ENCODE data around the gene RAB3IP.
"Not testable (repeated sequence)": the region's sequence is repeated elsewhere in the genome, so short reads cannot be mapped to it uniquely, and the experiment has no call there.

Gene RAB3IP

DNA sequence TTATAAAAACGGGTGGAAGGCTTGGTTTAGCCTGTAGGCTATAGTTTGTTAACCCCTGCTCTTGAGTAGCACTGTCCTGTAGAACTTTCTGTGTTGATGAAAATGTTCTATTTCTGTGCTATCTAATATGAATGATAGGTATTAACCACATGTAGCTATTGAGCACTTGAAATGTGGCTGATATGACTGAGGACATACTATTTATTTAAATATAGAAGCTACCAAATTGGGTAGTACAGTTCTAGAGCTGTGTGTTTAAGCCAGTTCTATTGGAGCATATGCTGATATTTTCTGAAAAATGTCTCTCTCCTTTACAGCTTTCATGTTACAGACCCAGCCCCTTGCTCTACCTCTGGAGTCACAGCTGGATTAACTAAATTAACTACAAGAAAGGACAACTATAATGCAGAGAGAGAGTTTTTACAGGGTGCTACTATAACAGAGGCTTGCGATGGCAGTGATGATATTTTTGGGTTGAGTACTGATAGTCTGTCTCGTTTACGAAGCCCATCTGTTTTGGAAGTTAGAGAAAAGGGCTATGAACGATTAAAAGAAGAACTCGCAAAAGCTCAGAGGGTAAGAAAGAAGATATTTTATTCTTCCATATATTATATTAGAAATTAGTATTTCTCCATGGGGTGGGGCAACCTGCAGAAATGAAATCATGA lies 17.6 kb downstream of the RAB3IP start:
- DNase-seq (ENCODE audit: low read depth) = no peak

DNA sequence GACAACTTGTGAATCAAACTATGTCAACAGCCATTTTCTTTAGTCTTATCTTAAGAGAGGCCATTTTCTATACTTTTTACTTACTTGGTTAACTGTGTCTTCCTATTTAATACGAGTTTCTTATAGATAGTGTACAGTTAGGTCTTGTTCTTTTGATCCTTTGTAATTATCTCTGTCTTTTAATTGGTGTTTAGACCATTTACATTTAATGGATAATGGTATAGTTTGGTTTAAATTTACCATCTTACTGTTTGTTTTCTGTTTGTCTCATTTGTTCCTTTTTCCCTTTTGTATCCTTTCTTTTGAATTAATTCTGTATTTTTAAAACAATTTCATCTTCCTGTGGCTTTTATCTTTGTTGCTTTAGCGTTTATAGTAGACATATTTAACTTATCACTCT lies 19.4 kb downstream of the RAB3IP start:
- no peak for DNase-seq (ENCODE audit: low read depth)

DNA sequence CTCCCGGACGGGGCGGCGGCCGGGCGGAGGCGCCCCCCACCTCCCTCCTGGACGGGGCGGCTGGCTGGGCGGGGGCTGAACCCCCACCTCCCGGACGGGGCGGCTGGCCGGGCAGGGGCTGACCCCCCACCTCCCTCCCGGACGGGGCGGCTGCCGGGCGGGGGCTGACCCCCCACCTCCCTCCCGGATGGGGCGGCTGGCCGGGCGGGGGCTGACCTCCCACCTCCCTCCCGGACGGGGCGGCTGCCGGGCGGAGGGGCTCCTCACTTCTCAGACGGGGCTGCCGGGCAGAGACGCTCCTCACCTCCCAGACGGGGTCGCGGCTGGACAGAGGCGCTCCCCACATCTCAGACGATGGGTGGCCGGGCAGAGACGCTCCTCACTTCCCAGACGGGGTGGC lies 20.9 kb downstream of the RAB3IP start:
- DNase-seq (ENCODE audit: low read depth) = not testable (repeated sequence)

DNA sequence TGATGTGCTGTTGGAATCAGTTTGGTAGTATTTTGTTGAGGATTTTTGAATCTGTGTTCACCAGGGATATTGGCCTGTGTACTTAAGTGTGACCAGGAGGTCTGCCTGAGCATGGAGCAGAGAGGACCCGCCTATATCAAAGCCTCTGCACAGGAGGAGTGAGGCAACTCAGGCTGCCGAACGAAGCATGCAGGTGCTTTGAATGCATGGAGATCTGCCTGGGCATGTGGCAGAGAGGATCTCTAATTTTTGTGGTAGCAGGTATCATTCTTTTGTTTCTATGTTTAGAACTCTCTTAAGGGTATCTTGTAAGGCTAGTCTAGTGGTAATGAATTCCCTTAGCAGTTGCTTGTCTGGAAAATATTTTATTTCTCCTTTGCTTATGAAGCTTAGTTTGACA lies 26.9 kb downstream of the RAB3IP start:
- no peak for DNase-seq (ENCODE audit: low read depth)

DNA sequence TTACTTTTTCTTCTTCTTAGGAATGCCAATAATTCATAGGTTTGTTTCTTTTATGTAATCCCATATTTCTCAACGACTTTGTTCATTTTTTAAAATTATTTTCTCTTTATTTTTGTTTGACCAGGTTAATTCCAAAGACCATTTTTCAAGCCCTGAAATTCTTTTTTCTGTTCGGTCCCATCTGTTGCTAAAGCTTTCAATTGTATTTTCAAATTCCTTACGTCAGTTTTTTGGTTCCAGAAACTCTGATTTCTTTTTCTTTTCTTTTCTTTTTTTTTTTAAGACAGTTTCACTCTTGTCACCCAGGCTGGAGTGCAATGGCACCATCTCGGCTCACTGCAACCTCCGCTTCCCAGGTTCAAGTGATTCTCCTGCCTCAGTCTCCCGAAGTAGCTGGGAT lies 27.6 kb downstream of the RAB3IP start:
- DNase-seq (ENCODE audit: low read depth) = no peak

DNA sequence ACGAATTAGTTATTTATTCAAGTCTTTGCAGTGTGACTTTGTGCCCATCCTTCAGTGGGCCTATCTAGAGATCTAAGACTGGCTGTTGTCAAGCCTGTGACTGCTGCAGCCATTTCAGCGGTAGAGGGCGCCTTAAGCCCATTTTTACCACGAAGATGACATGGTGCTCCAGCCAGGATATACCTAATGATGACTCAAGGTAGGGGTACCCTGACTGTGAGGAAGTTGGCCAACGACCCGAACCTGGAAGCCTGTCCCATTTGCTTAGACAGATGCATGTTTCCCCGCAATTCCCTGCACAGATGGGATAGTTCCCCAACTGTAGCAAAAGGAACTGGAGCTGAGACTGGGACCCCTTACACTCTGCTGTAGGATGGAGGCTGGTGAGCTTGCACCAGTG lies 41.3 kb downstream of the RAB3IP start:
- DNase-seq (ENCODE audit: low read depth) = no peak

DNA sequence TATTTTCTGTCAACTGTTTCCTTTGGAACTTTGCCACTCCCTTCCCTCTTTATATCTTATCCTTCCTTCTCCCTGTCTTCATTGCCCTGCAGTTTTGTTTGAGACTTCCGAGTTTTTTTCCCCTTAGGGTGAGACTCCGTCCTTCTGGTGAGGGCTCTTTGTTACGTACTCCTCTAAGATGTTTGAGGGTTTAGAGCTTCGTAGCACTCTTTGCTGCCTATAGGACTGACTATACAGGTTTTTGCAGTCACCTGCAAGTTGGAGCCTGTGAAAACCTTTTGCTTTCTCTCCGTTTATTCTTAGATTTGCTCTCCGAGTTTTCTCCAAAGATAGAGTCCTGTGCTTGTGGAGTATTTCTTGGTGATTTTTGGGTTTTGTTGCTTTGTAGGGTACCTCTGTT lies 44.7 kb downstream of the RAB3IP start:
- DNase-seq (ENCODE audit: low read depth) = no peak

DNA sequence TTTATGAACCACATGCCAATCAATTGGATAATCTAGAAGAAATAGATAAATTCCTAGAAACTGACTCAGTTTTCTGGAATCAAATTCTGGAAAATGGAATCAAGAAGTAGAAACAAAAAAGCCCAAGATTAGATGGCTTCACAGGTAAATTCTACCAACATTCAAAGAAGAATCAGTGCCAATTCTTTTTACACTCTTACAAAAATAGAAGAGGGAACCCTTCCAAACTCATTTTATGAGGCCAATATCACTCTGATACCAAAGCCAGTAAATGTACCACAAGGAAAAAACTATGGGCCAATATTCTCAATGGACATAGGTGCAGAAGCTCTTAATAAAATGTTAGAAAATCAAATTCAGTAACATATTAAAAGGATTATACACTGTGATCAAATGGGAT lies 50.7 kb downstream of the RAB3IP start:
- DNase-seq (ENCODE audit: low read depth) = no peak

DNA sequence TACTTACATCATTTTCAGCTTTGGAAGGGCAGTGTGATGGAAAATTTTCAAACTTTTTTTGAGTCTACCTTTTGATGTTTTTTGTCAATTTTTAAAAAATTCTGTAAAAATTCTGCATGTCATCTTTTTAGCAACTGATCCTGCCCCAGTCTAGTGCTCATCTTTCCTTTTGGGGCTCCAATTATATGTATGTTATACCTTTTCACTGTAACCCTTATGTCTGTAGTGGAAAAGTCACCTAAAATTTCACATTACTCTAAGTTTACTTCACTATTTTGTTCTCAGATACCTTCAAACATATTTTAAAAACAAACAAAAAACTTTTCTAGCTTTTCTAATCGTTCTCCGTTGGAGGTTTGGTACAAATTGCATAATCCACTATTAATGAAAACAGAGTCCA lies 53.9 kb downstream of the RAB3IP start:
- no peak for DNase-seq (ENCODE audit: low read depth)

DNA sequence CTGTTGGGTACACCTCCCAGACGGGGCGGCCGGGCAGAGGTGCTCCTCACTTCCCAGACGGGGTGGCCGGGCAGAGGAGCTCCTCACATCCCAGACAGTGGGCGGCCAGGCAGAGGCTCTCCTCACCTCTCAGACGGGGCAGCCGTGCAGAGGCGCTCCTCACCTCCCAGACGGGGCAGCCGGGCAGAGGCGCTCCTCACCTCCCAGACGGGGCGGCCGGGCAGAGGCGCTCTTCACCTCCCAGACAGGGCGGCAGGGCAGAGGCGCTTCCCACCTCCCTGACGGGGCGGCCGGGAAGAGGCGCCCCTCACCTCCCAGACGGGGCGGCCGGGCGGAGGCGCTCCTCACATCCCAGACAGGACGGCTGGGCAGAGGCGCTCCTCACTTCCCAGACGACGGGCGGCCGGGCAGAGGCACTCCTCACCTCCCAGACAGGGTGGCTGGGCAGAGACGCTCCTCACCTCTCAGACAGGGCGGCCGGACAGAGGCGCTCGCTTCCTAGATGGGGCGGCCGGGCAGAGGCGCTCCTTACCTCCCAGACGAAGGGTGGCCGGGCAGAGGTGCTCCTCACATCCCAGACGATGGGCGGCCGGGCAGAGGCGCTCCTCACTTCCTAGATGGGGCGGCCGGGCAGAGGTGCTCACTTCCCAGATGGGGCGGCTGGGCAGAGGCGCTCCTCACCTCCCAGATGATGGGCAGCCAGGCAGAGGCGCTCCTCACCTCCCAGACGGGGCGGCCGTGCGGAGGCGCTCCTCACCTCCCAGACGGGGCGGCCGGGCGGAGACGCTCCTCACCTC lies 68.6 kb downstream of the RAB3IP start:
- not testable (repeated sequence) for DNase-seq (ENCODE audit: low read depth)

DNA sequence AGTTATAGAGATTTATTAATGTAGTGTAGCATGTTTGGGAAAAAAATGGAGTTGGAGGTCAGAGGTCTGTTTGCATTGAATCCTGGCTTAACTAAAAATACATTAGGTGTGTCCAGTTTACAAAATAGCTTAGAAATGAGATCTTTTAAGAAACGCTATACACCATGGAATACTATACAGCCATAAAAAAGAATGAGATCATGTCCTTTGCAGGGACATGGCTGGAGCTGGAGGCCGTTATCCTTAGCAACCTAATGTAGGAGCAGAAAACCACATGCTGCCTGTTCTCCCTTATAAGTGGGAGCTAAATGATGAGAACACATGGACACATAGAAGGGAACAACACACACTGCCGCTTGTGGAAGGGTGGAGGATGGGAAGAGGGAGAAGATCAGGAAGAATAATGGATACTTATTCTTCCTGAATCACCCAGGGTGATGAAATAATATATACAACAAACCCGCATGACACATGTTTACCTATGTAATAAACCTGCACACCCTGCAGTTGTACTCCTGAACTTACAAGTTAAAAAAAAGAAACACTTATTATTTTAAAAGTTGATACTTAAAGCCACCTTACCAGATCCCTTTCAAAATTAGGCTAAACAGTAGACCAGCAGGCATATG lies 72.3 kb downstream of the RAB3IP start:
- DNase-seq (ENCODE audit: low read depth) = no peak

DNA sequence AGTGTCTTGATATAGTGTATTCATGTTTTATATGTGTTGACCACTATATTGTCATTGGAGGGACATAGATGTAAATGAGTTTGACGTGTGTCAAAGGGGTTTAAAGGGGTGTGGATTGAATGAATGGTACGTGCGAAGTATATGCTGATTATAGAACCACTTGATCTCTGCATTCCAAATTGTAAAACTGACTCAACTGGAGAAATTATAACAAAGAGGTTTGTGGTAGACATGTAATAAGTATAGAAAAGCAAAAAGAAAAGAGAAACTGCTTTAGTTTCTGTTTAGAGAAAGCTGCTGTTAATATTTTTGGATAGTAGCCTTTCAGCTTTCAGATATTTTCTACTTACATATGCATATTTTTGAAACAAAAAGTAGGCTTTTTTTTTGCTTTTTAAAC lies 77.4 kb downstream of the RAB3IP start:
- no peak for DNase-seq (ENCODE audit: low read depth)

DNA sequence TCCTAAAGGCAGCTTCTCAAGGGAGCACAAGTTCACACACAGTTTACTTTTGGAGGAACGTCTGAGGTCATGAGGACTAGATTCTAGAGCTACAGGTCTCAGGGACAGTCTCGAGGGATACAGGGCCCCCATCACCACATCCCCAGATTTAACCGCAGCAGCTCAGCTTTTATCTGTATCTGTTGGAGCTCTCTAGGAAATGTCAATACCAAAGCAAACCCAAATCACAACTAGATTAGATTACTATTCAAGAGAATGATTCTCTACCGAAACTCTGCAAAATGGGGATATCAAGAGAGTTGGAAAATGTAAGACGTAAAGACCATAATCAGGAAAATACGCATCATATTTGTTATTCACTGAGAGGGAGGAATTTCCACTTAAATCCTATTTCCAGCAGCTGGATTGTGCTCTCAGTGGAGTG lies 82.4 kb downstream of the RAB3IP start:
- no peak for DNase-seq (ENCODE audit: low read depth)

DNA sequence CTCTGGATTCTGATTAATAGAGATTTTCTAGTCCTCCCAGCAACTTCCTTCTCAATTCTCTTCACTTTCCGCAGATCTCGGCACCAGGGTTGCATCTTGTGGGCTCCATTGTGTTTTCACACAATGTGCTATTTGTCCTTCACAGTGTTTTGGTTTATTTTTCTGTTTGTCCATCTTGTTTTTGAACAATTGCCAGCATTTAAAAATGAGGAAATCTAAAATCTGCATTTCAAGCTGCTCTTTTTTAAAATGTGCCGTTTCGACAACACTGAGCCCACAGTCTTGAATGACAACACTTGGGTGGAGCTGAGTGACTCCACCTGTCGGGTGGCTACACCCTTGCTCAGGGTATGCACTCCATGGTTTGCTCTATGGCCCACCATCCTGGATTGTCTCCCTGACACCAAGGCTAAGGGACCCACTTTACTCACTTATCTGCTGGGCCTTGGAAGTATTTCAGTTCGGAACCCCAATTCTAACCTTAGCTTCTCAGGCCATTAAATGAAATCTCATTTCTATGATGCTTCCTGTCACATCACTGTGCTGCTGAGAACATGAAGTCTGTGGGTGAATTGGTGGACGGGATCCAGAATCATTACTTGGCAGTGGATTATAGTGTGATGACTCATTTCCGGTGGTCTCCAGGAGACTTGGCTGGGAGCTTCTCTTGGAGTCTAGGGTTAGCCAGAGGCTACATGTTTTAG lies 82.9 kb downstream of the RAB3IP start:
- no peak for DNase-seq (ENCODE audit: low read depth)

DNA sequence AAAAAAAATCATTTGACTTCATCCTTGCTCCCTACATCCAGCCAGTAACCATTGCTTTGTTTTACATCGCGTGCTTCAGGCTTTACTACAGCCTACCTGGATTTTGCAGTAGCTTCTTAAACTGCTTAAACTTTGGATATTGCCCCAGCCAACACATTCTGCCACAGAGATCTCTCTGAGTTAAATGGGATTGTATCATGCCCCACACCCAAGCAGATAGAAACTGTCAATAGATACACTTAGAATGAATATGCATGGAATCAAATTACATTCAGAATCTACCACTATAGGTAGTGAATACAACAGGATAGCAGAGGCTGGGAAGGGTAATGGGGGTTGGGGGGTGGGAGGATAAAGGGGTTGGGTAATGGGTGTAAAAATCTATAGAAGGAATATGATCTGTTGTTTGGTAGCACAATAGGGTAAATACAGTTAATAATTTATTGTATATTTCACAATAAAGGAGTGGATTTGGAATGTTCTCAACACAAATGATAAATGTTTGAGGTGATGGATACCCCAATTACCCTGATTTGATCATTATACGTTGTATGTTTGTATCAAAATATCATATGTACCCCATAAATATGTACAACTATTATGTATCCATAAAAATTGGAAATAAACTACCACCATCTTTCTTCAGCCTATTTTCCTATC lies 83.7 kb downstream of the RAB3IP start:
- no peak for DNase-seq (ENCODE audit: low read depth)

DNA sequence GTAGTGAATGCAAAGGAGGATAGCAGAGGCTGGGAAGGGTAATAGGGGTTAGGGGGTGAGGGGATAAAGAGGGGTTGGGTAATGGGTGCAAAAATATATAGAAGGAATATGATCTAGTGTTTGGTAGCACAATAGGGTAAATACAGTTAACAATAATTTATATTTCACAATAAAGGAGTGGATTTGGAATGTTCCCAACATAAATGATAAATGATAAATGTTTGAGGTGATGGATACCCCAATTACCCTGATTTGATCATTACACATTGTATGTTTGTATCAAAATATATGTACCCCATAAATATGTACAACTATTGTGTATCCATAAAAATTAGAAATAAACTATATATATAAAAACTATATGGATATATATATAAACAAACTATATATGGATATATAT lies 85.4 kb downstream of the RAB3IP start:
- DNase-seq (ENCODE audit: low read depth) = no peak

DNA sequence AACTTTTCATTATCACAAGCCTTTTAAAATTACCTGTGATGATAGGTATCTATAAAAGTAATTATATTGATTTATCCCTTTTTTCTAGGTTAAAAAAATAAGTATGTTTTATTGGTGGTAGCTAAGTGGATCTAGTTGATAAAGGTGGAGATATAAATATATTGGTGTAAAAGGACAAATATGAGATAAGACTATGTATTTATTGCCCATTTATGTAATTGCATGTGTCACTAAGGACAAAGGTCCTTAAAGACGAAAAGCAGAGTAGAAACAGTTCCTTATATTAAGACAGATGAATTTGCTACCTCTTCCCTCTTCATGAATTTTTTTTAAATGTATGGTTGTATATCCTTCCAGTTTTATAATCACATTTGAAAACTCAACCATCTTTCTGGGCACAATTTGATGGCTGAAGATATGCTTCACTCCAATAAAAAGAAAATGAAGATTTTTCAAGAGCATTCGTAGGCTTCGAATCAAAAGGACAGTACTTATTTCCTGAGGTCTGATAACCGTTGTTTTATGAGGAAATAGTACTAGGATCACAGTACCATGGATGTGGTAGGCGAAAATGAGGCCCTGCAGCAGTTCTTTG lies 86.4 kb downstream of the RAB3IP start, which contains the start of gene MYRFL:
Gene MYRFL (plus strand): TSS at position 262 of the 595 bp plus-strand sequence. CDS start 291 bp downstream, at position 553.
- no peak for DNase-seq (ENCODE audit: low read depth)

DNA sequence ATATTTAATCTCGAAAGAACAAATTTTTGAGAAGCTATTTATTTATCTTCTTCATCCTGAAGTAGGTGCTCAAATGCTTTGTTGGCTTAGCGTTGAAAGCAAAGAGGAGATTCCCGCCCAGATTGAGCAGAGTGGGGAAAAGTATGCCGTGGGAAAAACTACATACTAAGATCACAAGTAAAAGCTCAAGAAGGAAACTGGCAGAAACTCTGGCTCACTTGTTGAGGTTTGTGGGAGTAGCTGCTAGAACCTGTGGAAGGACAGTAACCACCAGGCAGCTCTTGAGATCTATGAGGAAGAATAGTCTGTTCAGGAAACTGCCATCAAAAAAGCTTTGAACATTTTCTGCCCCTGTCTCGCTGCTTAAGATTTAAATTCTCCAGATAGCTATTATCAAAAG lies 90.2 kb downstream of the RAB3IP start:
- no peak for DNase-seq (ENCODE audit: low read depth)

DNA sequence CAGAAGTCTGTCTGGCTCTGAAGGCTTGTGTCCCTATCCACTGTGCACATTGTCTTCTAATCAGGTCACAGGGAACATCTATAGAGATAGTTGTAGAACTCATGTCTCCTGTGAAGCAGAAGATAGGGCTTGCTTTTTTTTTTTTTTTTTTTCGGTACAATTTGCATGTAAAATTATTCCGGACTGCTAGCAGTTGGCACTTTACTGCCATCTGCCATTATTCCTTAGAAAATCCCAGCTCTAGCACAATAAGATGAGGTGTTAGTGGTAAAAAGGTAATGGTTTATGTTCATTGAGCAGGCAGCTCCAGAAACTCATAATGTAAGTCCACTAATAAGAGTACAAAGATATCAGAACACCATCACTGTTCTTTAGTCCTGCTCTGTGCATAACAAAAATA lies 95.0 kb downstream of the RAB3IP start:
- no peak for DNase-seq (ENCODE audit: low read depth)

DNA sequence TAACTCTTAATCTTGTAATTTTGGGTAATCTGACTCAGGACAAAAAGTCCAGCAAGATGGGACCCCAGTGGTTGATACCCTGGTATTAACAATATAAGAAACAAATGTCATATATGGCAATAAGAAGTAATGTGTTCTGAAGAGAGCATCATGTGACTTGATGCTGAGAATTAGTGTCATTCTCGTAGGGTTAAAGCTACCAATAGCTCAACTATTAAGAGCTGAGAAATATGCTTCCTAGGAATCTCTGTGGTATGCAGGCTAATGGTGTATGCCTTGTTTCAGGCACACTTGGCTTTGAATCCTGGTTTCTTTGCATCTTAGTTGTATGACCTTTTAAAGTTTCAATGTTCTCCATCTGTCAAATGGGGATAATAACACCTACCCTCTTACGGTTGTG lies 95.5 kb downstream of the RAB3IP start:
- no peak for DNase-seq (ENCODE audit: low read depth)

DNA sequence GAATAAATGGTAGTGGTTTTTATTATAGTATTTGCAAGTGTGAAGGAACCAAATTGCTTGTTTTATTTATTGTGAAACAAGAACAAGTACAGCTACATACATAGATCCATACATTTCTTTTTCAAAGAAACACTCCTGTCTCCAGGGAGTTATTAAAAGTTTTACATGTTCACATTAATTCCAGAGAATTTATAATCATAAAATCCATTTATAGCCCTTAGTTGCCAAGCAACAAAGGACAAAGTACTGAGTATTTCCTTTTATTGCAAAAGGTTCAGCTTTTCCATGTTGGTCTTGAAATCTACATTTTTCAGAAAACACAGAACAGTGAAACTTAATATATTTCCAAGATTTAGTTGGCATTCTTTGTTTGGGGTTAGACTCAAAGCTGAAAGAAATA lies 95.9 kb downstream of the RAB3IP start:
- no peak for DNase-seq (ENCODE audit: low read depth)

DNA sequence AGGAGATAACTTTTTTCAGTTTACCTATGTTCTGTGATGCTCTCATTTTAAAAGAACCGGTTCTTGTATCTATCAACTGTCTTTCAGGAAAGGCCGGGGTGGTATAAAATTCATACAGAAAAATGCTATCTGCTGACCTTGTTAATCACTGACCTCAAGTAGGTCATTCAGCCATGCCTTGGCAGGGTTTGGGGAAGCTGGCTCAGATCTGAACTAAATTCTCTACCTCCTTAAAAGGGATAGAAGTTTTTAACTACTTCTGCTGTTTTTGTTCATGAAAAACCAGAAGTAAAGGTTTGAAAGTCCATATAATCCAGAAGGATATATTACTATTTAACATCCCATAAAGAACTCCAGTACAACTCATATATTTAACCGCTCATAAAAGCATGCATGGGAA lies 96.4 kb downstream of the RAB3IP start:
- no peak for DNase-seq (ENCODE audit: low read depth)
